ENCODE data around the gene HRH1. TPM values are rescaled to one million over a fixed set of nuclear protein-coding genes. Genes with fewer than 3 reads are reported as not detected.
"Not testable (repeated sequence)": the region's sequence is repeated elsewhere in the genome, so short reads cannot be mapped to it uniquely, and the experiment has no call there.

The HRH1 gene
- total RNA-seq, 1 experiment from 2014 or later = 1.3 TPM

DNA sequence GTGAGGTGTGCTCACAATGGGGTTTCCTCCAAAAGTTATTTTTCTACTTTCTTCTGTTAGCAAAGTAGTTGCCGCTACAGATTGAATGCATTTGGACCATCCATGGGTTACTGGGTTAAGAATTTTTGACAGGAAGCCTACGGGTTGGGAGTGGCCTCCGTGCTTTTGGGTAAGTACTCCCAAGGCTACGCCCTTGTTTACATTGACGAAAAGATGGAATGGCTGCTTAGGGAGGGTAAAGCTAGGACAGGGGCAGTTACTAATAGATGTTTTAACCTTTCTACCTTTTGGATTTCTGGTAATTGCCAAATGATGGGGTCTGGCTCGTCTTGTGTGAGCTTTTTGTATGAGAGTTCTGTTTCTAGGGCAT, 97.5 kb downstream of the HRH1 start:
- H3K36me3 Mint-ChIP-seq (ENCODE audit: insufficient read depth, unreplicated experiment) = no peaks in the 10 kb centered on the region
- POLR2A ChIA-PET = no interaction called here
- H3K27ac Mint-ChIP-seq (ENCODE audit: unreplicated experiment) = no peak overlapping the region
- no peaks in the 10 kb centered on the region for H3K4me1 ChIP-seq
- no TSS peak for BruUV-seq (replicated peaks)
- TF ChIP-seq, protein P1, sequence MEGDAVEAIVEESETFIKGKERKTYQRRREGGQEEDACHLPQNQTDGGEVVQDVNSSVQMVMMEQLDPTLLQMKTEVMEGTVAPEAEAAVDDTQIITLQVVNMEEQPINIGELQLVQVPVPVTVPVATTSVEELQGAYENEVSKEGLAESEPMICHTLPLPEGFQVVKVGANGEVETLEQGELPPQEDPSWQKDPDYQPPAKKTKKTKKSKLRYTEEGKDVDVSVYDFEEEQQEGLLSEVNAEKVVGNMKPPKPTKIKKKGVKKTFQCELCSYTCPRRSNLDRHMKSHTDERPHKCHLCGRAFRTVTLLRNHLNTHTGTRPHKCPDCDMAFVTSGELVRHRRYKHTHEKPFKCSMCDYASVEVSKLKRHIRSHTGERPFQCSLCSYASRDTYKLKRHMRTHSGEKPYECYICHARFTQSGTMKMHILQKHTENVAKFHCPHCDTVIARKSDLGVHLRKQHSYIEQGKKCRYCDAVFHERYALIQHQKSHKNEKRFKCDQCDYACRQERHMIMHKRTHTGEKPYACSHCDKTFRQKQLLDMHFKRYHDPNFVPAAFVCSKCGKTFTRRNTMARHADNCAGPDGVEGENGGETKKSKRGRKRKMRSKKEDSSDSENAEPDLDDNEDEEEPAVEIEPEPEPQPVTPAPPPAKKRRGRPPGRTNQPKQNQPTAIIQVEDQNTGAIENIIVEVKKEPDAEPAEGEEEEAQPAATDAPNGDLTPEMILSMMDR (IDR thresholded peaks at IDR 0.05; ENCODE audit: insufficient read depth in 1 of 2, low read depth in 1 of 2, low read length in 1 of 2, severe bottlenecking in 1 of 2, unreplicated experiment in 1 of 2) = no peak
- intact Hi-C loops (cut with micrococcal nuclease; ENCODE audit: unreplicated experiment) = no loop called here
- H3K4me3 ChIP-seq (ENCODE audit: low read depth, low read length) = no peak overlapping the region
- no peaks in the 10 kb centered on the region for H3K9me3 ChIP-seq
- no peaks in the 10 kb centered on the region for H3K27me3 ChIP-seq (replicated peaks; ENCODE audit: control insufficient read depth, insufficient read depth, low read length)
- H3K9me3 Mint-ChIP-seq (ENCODE audit: unreplicated experiment) = no peaks in the 10 kb centered on the region
- CTCF ChIA-PET = no interaction called here
- no peak for DNase-seq
- H3K4me3 Mint-ChIP-seq (ENCODE audit: unreplicated experiment) = no peak overlapping the region
- no peaks in the 10 kb centered on the region for H3K36me3 ChIP-seq (ENCODE audit: control insufficient read depth, insufficient read depth, low read length)
- peaks cover 11% of the 10 kb centered on the region for H3K4me1 Mint-ChIP-seq (ENCODE audit: low read depth, unreplicated experiment)
- no peaks in the 10 kb centered on the region for H3K27me3 Mint-ChIP-seq (ENCODE audit: insufficient read depth, unreplicated experiment)

DNA sequence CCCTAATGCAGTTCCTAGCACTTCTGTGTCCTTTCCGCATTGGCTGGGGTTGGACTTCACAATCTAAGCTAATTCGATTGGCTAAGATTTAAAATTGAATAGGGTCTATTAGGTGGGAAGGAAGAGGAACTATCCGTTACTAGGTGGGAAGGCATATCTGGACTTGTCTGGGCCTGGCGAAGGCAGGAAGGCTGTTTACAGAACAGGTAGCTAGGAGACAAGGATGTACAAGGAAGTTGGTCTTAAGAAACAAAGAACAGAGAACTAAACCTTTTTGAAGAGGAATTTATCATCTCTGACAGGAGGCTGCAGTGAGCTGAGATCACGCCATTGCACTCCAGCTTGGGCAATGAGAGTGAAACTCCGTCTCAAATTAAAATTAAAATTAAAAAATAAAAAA, 100.6 kb downstream of the HRH1 start:
- Mint-ChIP-seq H3K4me3 (ENCODE audit: unreplicated experiment) (no peak overlapping the region), H3K27me3 (ENCODE audit: insufficient read depth, unreplicated experiment) (no peaks in the 10 kb centered on the region), H3K4me1 (ENCODE audit: low read depth, unreplicated experiment) (peaks cover 11% of the 10 kb centered on the region), H3K36me3 (ENCODE audit: insufficient read depth, unreplicated experiment) (peaks cover 8% of the 10 kb centered on the region), H3K9me3 (ENCODE audit: unreplicated experiment) (no peaks in the 10 kb centered on the region), H3K27ac (ENCODE audit: unreplicated experiment) (no peak overlapping the region)
- intact Hi-C loops (cut with micrococcal nuclease; ENCODE audit: unreplicated experiment) = no loop called here
- Histone ChIP-seq H3K9me3 (no peaks in the 10 kb centered on the region), H3K36me3 (ENCODE audit: control insufficient read depth, insufficient read depth, low read length) (no peaks in the 10 kb centered on the region), H3K4me1 (no peaks in the 10 kb centered on the region), H3K4me3 (ENCODE audit: low read depth, low read length) (no peak overlapping the region), H3K27me3 (replicated peaks; ENCODE audit: control insufficient read depth, insufficient read depth, low read length) (no peaks in the 10 kb centered on the region)
- CTCF ChIA-PET = no interaction called here
- DNase-seq = no peak
- POLR2A ChIA-PET = no interaction called here
- TF ChIP-seq, protein P1 (IDR thresholded peaks at IDR 0.05; ENCODE audit: insufficient read depth in 1 of 2, low read depth in 1 of 2, low read length in 1 of 2, severe bottlenecking in 1 of 2, unreplicated experiment in 1 of 2) = no peak
- BruUV-seq (replicated peaks) = no TSS peak

DNA sequence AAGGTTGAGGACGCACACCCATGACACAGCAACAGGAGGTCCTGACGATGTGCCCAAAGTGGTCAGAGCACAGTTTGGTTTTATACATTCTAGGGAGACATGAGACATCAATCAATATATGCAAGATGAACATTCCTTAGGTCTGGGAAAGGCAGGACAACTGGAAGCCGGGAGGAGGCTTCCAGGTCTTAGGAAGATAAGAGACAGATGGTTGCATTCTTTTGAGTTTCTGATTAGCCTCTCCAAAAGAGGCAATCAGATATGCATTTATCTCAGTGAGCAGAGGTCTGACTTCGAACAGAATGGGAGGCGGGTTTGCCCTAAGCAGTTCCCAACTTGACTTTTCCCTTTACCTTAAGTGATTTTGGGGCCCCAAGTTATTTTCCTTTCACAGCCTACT, 101.2 kb downstream of the HRH1 start:
- H3K27ac Mint-ChIP-seq (ENCODE audit: unreplicated experiment); H3K4me3 Mint-ChIP-seq (ENCODE audit: unreplicated experiment); H3K27me3 ChIP-seq (replicated peaks; ENCODE audit: control insufficient read depth, insufficient read depth, low read length); POLR2A ChIA-PET; H3K4me3 ChIP-seq (ENCODE audit: low read depth, low read length); H3K4me1 ChIP-seq; H3K9me3 ChIP-seq; DNase-seq; H3K27me3 Mint-ChIP-seq (ENCODE audit: insufficient read depth, unreplicated experiment); intact Hi-C loops (cut with micrococcal nuclease; ENCODE audit: unreplicated experiment); BruUV-seq (replicated peaks); H3K36me3 ChIP-seq (ENCODE audit: control insufficient read depth, insufficient read depth, low read length); H3K36me3 Mint-ChIP-seq (ENCODE audit: insufficient read depth, unreplicated experiment); H3K9me3 Mint-ChIP-seq (ENCODE audit: unreplicated experiment): not testable (repeated sequence)
- H3K4me1 Mint-ChIP-seq (ENCODE audit: low read depth, unreplicated experiment) = peaks cover 11% of the 10 kb centered on the region
- CTCF ChIA-PET = interaction anchor here (1.0 kb wide), 1 partner anchor 19 kb away, joined by 3 read pairs; no protein-coding TSS in a partner anchor

DNA sequence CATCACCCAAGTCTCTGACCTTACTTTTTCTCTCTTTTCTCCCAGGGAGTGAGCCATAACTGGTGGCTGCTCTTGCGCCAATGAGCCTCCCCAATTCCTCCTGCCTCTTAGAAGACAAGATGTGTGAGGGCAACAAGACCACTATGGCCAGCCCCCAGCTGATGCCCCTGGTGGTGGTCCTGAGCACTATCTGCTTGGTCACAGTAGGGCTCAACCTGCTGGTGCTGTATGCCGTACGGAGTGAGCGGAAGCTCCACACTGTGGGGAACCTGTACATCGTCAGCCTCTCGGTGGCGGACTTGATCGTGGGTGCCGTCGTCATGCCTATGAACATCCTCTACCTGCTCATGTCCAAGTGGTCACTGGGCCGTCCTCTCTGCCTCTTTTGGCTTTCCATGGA, 104.7 kb downstream of the HRH1 start:
- no peaks in the 10 kb centered on the region for H3K27me3 ChIP-seq (replicated peaks; ENCODE audit: control insufficient read depth, insufficient read depth, low read length)
- no peaks in the 10 kb centered on the region for H3K36me3 ChIP-seq (ENCODE audit: control insufficient read depth, insufficient read depth, low read length)
- ChIA-PET POLR2A (interaction anchor here (1.0 kb wide), 1 partner anchor 13 kb away, joined by 3 read pairs; the partner anchor contains the start of gene ATG7), CTCF (interaction anchor here (0.6 kb wide), 1 partner anchor 44 kb away, joined by 3 read pairs; no protein-coding TSS in a partner anchor)
- no peaks in the 10 kb centered on the region for H3K9me3 Mint-ChIP-seq (ENCODE audit: unreplicated experiment)
- H3K4me1 Mint-ChIP-seq (ENCODE audit: low read depth, unreplicated experiment) = peaks cover 11% of the 10 kb centered on the region
- H3K36me3 Mint-ChIP-seq (ENCODE audit: insufficient read depth, unreplicated experiment) = peaks cover 8% of the 10 kb centered on the region
- H3K27ac Mint-ChIP-seq (ENCODE audit: unreplicated experiment) = no peak overlapping the region
- BruUV-seq (replicated peaks) = no TSS peak
- intact Hi-C loops (cut with micrococcal nuclease; ENCODE audit: unreplicated experiment) = no loop called here
- DNase-seq = no peak
- no peaks in the 10 kb centered on the region for H3K27me3 Mint-ChIP-seq (ENCODE audit: insufficient read depth, unreplicated experiment)
- TF ChIP-seq, protein P1 (IDR thresholded peaks at IDR 0.05; ENCODE audit: insufficient read depth in 1 of 2, low read depth in 1 of 2, low read length in 1 of 2, severe bottlenecking in 1 of 2, unreplicated experiment in 1 of 2) = no peak
- no peak overlapping the region for H3K4me3 ChIP-seq (ENCODE audit: low read depth, low read length)
- no peaks in the 10 kb centered on the region for H3K4me1 ChIP-seq
- H3K9me3 ChIP-seq = no peaks in the 10 kb centered on the region
- no peak overlapping the region for H3K4me3 Mint-ChIP-seq (ENCODE audit: unreplicated experiment)
